ENCODE results near the gene TCF12. TPM values are rescaled to one million over a fixed set of nuclear protein-coding genes. Genes with fewer than 3 reads are reported as not detected.
A peak's percentile ranks its signal among the peaks of the same experiment; 100 is the strongest.

The TCF12 gene
- total RNA-seq, 1 donor from 2014 or later: 112 TPM

DNA sequence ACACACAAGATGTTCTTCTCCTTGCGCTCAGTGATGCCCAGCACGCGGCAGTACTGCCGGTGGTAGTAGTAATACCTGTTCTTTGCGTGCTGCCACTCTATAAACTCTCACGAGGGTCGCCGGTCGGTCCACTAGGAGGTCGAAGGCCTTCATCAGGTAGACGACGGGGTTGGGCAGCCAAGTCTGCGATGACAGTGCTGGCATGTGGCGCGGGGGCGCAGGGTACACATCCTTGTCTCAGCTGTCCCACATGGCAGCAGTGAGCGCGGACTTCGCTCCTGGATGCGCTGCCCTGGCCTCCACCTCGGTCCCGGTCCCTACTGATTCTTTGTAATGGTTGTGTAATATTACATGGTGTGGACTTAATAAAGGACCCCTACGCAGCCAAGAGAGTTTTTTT, 407.8 kb downstream of the TCF12 start:
- DNase-seq (ENCODE audit: low read depth): no peak
- no peak overlapping the region for H3K27ac ChIP-seq (ENCODE audit: low read depth, low read length)
- TF ChIP-seq EZH2 (IDR thresholded peaks at IDR 0.05; ENCODE audit: insufficient read depth, low read length): no peak
- TF ChIP-seq, protein P1, sequence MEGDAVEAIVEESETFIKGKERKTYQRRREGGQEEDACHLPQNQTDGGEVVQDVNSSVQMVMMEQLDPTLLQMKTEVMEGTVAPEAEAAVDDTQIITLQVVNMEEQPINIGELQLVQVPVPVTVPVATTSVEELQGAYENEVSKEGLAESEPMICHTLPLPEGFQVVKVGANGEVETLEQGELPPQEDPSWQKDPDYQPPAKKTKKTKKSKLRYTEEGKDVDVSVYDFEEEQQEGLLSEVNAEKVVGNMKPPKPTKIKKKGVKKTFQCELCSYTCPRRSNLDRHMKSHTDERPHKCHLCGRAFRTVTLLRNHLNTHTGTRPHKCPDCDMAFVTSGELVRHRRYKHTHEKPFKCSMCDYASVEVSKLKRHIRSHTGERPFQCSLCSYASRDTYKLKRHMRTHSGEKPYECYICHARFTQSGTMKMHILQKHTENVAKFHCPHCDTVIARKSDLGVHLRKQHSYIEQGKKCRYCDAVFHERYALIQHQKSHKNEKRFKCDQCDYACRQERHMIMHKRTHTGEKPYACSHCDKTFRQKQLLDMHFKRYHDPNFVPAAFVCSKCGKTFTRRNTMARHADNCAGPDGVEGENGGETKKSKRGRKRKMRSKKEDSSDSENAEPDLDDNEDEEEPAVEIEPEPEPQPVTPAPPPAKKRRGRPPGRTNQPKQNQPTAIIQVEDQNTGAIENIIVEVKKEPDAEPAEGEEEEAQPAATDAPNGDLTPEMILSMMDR (IDR thresholded peaks at IDR 0.05; ENCODE audit: insufficient read depth, low read depth, low read length): no peak
- no peaks in the 10 kb centered on the region for H3K27me3 ChIP-seq (ENCODE audit: insufficient read depth, low read length)
- no peaks in the 10 kb centered on the region for H3K36me3 ChIP-seq (ENCODE audit: insufficient read depth, low read length)
- Mint-ChIP-seq H3K27ac (ENCODE audit: unreplicated experiment) (no peak overlapping the region), H3K4me1 (ENCODE audit: low read depth, unreplicated experiment) (peaks cover 11% of the 10 kb centered on the region), H3K27me3 (ENCODE audit: low read depth, unreplicated experiment) (no peaks in the 10 kb centered on the region), H3K4me3 (ENCODE audit: unreplicated experiment) (no peak overlapping the region), H3K9me3 (ENCODE audit: unreplicated experiment) (no peaks in the 10 kb centered on the region), H3K36me3 (ENCODE audit: low read depth, unreplicated experiment) (no peaks in the 10 kb centered on the region)
- no peak overlapping the region for H3K4me2 ChIP-seq (ENCODE audit: low read length)
- no peak for FAIRE-seq
- no peaks in the 10 kb centered on the region for H3K9me3 ChIP-seq (ENCODE audit: insufficient read depth, low read depth, low read length)
- H4K20me1 ChIP-seq (ENCODE audit: insufficient read depth, low read length): no peaks in the 10 kb centered on the region
- H2AFZ ChIP-seq (ENCODE audit: low read depth, low read length): no peak overlapping the region
- no peak overlapping the region for H3K4me3 ChIP-seq (ENCODE audit: insufficient read depth, low read depth, low read length)
- no peaks in the 10 kb centered on the region for H3K79me2 ChIP-seq (ENCODE audit: insufficient read depth, low read length)
- no peak overlapping the region for H3K9ac ChIP-seq (ENCODE audit: low read length)
- peaks cover 28% of the 10 kb centered on the region for H3K4me1 ChIP-seq (ENCODE audit: insufficient read depth, low read length)

DNA sequence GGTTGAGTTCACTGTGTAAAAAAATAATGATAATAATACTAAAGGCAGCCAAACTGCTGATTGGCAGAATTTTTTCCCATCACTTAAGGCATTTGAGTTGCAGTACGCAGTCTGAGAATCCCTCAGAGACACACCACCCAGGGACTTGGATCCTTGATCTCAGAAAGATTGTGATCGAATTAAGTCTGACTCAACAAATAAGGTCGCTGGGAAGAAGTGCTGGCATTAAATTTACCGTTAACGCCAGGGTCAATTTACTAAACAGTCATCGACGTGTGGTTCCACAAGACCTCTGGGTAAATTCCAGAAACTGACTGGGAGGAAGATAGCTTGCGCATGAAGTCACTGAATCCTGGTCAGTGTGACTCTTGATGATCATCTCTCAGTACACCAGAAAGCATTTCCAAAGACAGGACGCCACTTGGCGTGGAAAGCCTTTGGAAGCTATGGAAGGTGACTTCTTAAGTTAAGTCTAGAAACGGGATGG, 409.6 kb downstream of the TCF12 start:
- Mint-ChIP-seq H3K27ac (ENCODE audit: unreplicated experiment) (peak overlapping the region; percentile 66), H3K4me3 (ENCODE audit: unreplicated experiment) (no peak overlapping the region), H3K27me3 (ENCODE audit: low read depth, unreplicated experiment) (no peaks in the 10 kb centered on the region), H3K9me3 (ENCODE audit: unreplicated experiment) (no peaks in the 10 kb centered on the region), H3K36me3 (ENCODE audit: low read depth, unreplicated experiment) (no peaks in the 10 kb centered on the region), H3K4me1 (ENCODE audit: low read depth, unreplicated experiment) (peaks cover 11% of the 10 kb centered on the region)
- DNase-seq (ENCODE audit: low read depth) (peak; percentile 99), FAIRE-seq (no peak)
- H3K4me3 ChIP-seq (ENCODE audit: insufficient read depth, low read depth, low read length): no peak overlapping the region
- H3K4me1 ChIP-seq (ENCODE audit: insufficient read depth, low read length): peaks cover 27% of the 10 kb centered on the region
- no peaks in the 10 kb centered on the region for H3K36me3 ChIP-seq (ENCODE audit: insufficient read depth, low read length)
- peak overlapping the region; percentile 74 for H3K9ac ChIP-seq (ENCODE audit: low read length)
- no peaks in the 10 kb centered on the region for H3K9me3 ChIP-seq (ENCODE audit: insufficient read depth, low read depth, low read length)
- H4K20me1 ChIP-seq (ENCODE audit: insufficient read depth, low read length): no peaks in the 10 kb centered on the region
- peak overlapping the region; percentile 65 for H3K4me2 ChIP-seq (ENCODE audit: low read length)
- H3K79me2 ChIP-seq (ENCODE audit: insufficient read depth, low read length): no peaks in the 10 kb centered on the region
- TF ChIP-seq, protein P1 (IDR thresholded peaks at IDR 0.05; ENCODE audit: insufficient read depth, low read depth, low read length): no peak
- TF ChIP-seq EZH2 (IDR thresholded peaks at IDR 0.05; ENCODE audit: insufficient read depth, low read length): no peak
- peak overlapping the region; percentile 22 for H2AFZ ChIP-seq (ENCODE audit: low read depth, low read length)
- peaks cover 3% of the 10 kb centered on the region for H3K27me3 ChIP-seq (ENCODE audit: insufficient read depth, low read length)
- peak overlapping the region; percentile 85 for H3K27ac ChIP-seq (ENCODE audit: low read depth, low read length)

DNA sequence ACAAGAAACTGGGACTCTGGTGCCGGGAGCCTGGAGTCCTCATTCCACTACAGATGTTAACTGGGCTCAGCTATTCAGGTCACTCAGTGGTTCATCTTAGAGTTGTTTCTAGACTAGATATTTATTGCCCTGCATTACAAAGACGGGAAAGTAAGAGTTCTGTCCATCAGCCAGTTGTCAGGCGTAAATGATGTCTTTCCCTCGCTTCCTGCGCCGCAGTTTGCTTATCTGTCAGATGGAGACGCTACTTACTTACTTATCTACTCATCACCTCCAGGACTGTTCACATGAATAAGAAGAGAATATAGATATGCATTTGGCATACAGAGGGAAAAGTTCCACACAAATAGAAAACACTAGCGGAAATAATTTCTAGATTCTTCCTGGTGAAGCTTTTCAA, 410.0 kb downstream of the TCF12 start:
- no peaks in the 10 kb centered on the region for H3K79me2 ChIP-seq (ENCODE audit: insufficient read depth, low read length)
- peaks cover 16% of the 10 kb centered on the region for H3K4me1 Mint-ChIP-seq (ENCODE audit: low read depth, unreplicated experiment)
- no peaks in the 10 kb centered on the region for H3K9me3 Mint-ChIP-seq (ENCODE audit: unreplicated experiment)
- no peaks in the 10 kb centered on the region for H3K9me3 ChIP-seq (ENCODE audit: insufficient read depth, low read depth, low read length)
- FAIRE-seq (no peak), DNase-seq (ENCODE audit: low read depth) (no peak)
- H3K36me3 Mint-ChIP-seq (ENCODE audit: low read depth, unreplicated experiment): no peaks in the 10 kb centered on the region
- no peak for TF ChIP-seq EZH2 (IDR thresholded peaks at IDR 0.05; ENCODE audit: insufficient read depth, low read length)
- TF ChIP-seq, protein P1 (IDR thresholded peaks at IDR 0.05; ENCODE audit: insufficient read depth, low read depth, low read length): no peak
- H3K4me1 ChIP-seq (ENCODE audit: insufficient read depth, low read length): peaks cover 27% of the 10 kb centered on the region
- H3K9ac ChIP-seq (ENCODE audit: low read length): peak overlapping the region; percentile 68
- no peaks in the 10 kb centered on the region for H3K27me3 Mint-ChIP-seq (ENCODE audit: low read depth, unreplicated experiment)
- H2AFZ ChIP-seq (ENCODE audit: low read depth, low read length): peak overlapping the region; percentile 22
- H3K27me3 ChIP-seq (ENCODE audit: insufficient read depth, low read length): peaks cover 3% of the 10 kb centered on the region
- H3K4me2 ChIP-seq (ENCODE audit: low read length): peak overlapping the region; percentile 65
- H3K27ac Mint-ChIP-seq (ENCODE audit: unreplicated experiment): peak overlapping the region; percentile 66
- no peak overlapping the region for H3K4me3 Mint-ChIP-seq (ENCODE audit: unreplicated experiment)
- H3K27ac ChIP-seq (ENCODE audit: low read depth, low read length): peak overlapping the region; percentile 85
- no peaks in the 10 kb centered on the region for H3K36me3 ChIP-seq (ENCODE audit: insufficient read depth, low read length)
- no peak overlapping the region for H3K4me3 ChIP-seq (ENCODE audit: insufficient read depth, low read depth, low read length)
- no peaks in the 10 kb centered on the region for H4K20me1 ChIP-seq (ENCODE audit: insufficient read depth, low read length)
